Measurements from ENCODE around the gene RAB7B. TPM values are rescaled to one million over a fixed set of nuclear protein-coding genes. Genes with fewer than 3 reads are reported as not detected.
A peak's percentile ranks its signal among the peaks of the same experiment; 100 is the strongest.

The RAB7B gene
- total and polyA plus RNA-seq, 4 donors = 0.08 to 0.89 (median 0.20) TPM; not detected in 1

GRCh38 chr1:206013026-206013795 is 10.0 kb upstream of the RAB7B start:
- TF ChIP-seq YY1 (IDR thresholded peaks at IDR 0.05) = no peak
- TF ChIP-seq ZBTB33 (IDR thresholded peaks at IDR 0.05) = no peak
- TF ChIP-seq NR2F2 (IDR thresholded peaks at IDR 0.05) = no peak
- no peak for TF ChIP-seq FOXA2 (IDR thresholded peaks at IDR 0.05)
- TF ChIP-seq TAF1 (conservative IDR thresholded peaks at IDR 0.05) = no peak
- no peak for TF ChIP-seq CTCF (IDR thresholded peaks at IDR 0.05; ENCODE audit: low read depth, low read length, missing input control)
- TF ChIP-seq ATF3 (IDR thresholded peaks at IDR 0.05) = no peak
- TF ChIP-seq MAX (IDR thresholded peaks at IDR 0.05) = no peak
- no peak for TF ChIP-seq REST (IDR thresholded peaks at IDR 0.05)
- no peak for TF ChIP-seq HNF4A (conservative IDR thresholded peaks at IDR 0.05)
- no peak for TF ChIP-seq SP1 (IDR thresholded peaks at IDR 0.05)
- Histone ChIP-seq H3K9me3 (ENCODE audit: control insufficient read depth in 4 of 4, low read length in 3 of 4) (no peaks in the 10 kb centered on the region), H3K9ac (ENCODE audit: low read depth in 1 of 2, low read length in 2 of 2) (no peak overlapping the region), H3K4me1 (ENCODE audit: control insufficient read depth in 4 of 4, insufficient read depth in 4 of 4, low read length in 3 of 4) (no peaks in the 10 kb centered on the region), H3K27ac (ENCODE audit: low read depth in 1 of 2, low read length in 2 of 2) (no peak overlapping the region), H3K4me3 (ENCODE audit: low read depth in 1 of 3, low read length in 3 of 3) (no peak overlapping the region), H3K27me3 (ENCODE audit: control insufficient read depth in 4 of 4, insufficient read depth in 4 of 4, low read length in 3 of 4) (no peaks in the 10 kb centered on the region), H3K36me3 (ENCODE audit: control insufficient read depth in 4 of 4, insufficient read depth in 3 of 4, low read depth in 1 of 4, low read length in 3 of 4) (no peaks in the 10 kb centered on the region)
- no peak for DNase-seq (ENCODE audit: low spot score)
- 85% methylated on average over 6 of the region's 6 CpGs for WGBS

GRCh38 chr1:206012086-206012859 is 9.1 kb upstream of the RAB7B start:
- DNase-seq (ENCODE audit: low spot score) = peak; percentile 58
- WGBS = 70% methylated on average over 17 of the region's 17 CpGs
- no peaks in the 10 kb centered on the region for H3K27me3 ChIP-seq (ENCODE audit: control insufficient read depth in 4 of 4, insufficient read depth in 4 of 4, low read length in 3 of 4)
- no peaks in the 10 kb centered on the region for H3K36me3 ChIP-seq (ENCODE audit: control insufficient read depth in 4 of 4, insufficient read depth in 3 of 4, low read depth in 1 of 4, low read length in 3 of 4)
- no peaks in the 10 kb centered on the region for H3K9me3 ChIP-seq (ENCODE audit: control insufficient read depth in 4 of 4, low read length in 3 of 4)
- no peak overlapping the region for H3K4me3 ChIP-seq (ENCODE audit: low read depth in 1 of 3, low read length in 3 of 3)
- H3K4me1 ChIP-seq (ENCODE audit: control insufficient read depth in 4 of 4, insufficient read depth in 4 of 4, low read length in 3 of 4) = no peaks in the 10 kb centered on the region
- no peak overlapping the region for H3K27ac ChIP-seq (ENCODE audit: low read depth in 1 of 2, low read length in 2 of 2)
- H3K9ac ChIP-seq (ENCODE audit: low read depth in 1 of 2, low read length in 2 of 2) = no peak overlapping the region
- TF ChIP-seq RXRA (IDR thresholded peaks at IDR 0.05) (no peak), FOXA2 (IDR thresholded peaks at IDR 0.05) (no peak), FOXA1 (IDR thresholded peaks at IDR 0.05) (no peak), YY1 (IDR thresholded peaks at IDR 0.05) (no peak), REST (IDR thresholded peaks at IDR 0.05) (no peak), RAD21 (IDR thresholded peaks at IDR 0.05) (no peak), MAX (IDR thresholded peaks at IDR 0.05) (no peak), GABPA (IDR thresholded peaks at IDR 0.05 in 1 of 2, conservative IDR thresholded peaks at IDR 0.05 in 1 of 2) (no peak), ZBTB33 (IDR thresholded peaks at IDR 0.05) (no peak)
